Neural cell (in vitro differentiated cells): ENCODE data around the gene SMIM38.

Source experiments
- CTCF ChIP-seq: fragments of 450-650 bp; IDR thresholded peaks from 2 replicates; pipeline ENCODE4 v1.5.1; 2014; ENCODE audit warnings: antibody characterized with exemption, mild to moderate bottlenecking, moderate library complexity; ENCODE audit not compliant: poor library complexity, severe bottlenecking
- EP300 ChIP-seq: fragments of 450-650 bp; conservative IDR thresholded peaks from 2 replicates; pipeline ENCODE4 v1.6.1; 2014; ENCODE audit warnings: antibody characterized with exemption, mild to moderate bottlenecking, moderate library complexity; ENCODE audit not compliant: poor library complexity, severe bottlenecking
- EZH2 ChIP-seq: fragments of 200-600, 300-800 bp; shearing (Covaris generic), sonication (generic); IDR thresholded peaks from 2 replicates; pipeline ENCODE4 v1.6.1; 2014; ENCODE audit warnings: antibody characterized with exemption, low read length, borderline replicate concordance, mild to moderate bottlenecking; ENCODE audit not compliant: insufficient read depth, poor library complexity, severe bottlenecking
- MXI1 ChIP-seq: fragments of 450-650 bp; conservative IDR thresholded peaks from 2 replicates; pipeline ENCODE4 v1.6.1; 2014; ENCODE audit warnings: antibody characterized with exemption, mild to moderate bottlenecking; ENCODE audit not compliant: poor library complexity, severe bottlenecking
- POLR2AphosphoS5 ChIP-seq: IDR thresholded peaks from 2 replicates; pipeline ENCODE4 v1.6.1; 2012
- RAD21 ChIP-seq: fragments of 450-650 bp; conservative IDR thresholded peaks from 2 replicates; pipeline ENCODE4 v1.6.1; 2014; ENCODE audit warnings: antibody characterized with exemption, mild to moderate bottlenecking, moderate library complexity
- SMC3 ChIP-seq: fragments of 450-650 bp; conservative IDR thresholded peaks from 2 replicates; pipeline ENCODE4 v1.6.1; 2014; ENCODE audit warnings: antibody characterized with exemption, mild to moderate bottlenecking, moderate library complexity; ENCODE audit not compliant: poor library complexity
- TF ChIP-seq, protein P1 (sequence below): IDR thresholded peaks from 2 replicates; pipeline ENCODE4 v1.6.1; 2012; ENCODE audit warnings: borderline replicate concordance

GRCh38 chr11:69145050-69145380 is 10.7 kb upstream of the SMIM38 start:
- TF ChIP-seq EZH2 (no peak), CTCF (no peak), EP300 (no peak), RAD21 (no peak), POLR2AphosphoS5 (no peak), MXI1 (no peak), SMC3 (no peak)
- TF ChIP-seq, protein P1, sequence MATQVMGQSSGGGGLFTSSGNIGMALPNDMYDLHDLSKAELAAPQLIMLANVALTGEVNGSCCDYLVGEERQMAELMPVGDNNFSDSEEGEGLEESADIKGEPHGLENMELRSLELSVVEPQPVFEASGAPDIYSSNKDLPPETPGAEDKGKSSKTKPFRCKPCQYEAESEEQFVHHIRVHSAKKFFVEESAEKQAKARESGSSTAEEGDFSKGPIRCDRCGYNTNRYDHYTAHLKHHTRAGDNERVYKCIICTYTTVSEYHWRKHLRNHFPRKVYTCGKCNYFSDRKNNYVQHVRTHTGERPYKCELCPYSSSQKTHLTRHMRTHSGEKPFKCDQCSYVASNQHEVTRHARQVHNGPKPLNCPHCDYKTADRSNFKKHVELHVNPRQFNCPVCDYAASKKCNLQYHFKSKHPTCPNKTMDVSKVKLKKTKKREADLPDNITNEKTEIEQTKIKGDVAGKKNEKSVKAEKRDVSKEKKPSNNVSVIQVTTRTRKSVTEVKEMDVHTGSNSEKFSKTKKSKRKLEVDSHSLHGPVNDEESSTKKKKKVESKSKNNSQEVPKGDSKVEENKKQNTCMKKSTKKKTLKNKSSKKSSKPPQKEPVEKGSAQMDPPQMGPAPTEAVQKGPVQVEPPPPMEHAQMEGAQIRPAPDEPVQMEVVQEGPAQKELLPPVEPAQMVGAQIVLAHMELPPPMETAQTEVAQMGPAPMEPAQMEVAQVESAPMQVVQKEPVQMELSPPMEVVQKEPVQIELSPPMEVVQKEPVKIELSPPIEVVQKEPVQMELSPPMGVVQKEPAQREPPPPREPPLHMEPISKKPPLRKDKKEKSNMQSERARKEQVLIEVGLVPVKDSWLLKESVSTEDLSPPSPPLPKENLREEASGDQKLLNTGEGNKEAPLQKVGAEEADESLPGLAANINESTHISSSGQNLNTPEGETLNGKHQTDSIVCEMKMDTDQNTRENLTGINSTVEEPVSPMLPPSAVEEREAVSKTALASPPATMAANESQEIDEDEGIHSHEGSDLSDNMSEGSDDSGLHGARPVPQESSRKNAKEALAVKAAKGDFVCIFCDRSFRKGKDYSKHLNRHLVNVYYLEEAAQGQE = no peak
